GM12873 (cell line): ENCODE results near the gene EHD1.

Experiments used
- CTCF ChIP-seq: IDR thresholded peaks from 2 replicates; pipeline ENCODE4 v1.5.1; 2012; ENCODE audit warnings: low read depth, mild to moderate bottlenecking, moderate library complexity, low read length, control low read depth; ENCODE audit not compliant: insufficient read depth; ENCODE audit errors: missing control alignments

EHD1 gene

GRCh38 chr11:64845129-64845775, 33.2 kb downstream of the EHD1 start:
- no peak for TF ChIP-seq CTCF

GRCh38 chr11:64844330-64845128, 33.9 kb downstream of the EHD1 start, which contains the start of gene CDC42BPG:
Gene CDC42BPG, minus strand, starts transcription at chr11:64844653. Its CDS starts 84 bp downstream, at chr11:64844569.
- TF ChIP-seq CTCF = peak; percentile 64

GRCh38 chr11:64843686-64844329, 34.6 kb downstream of the EHD1 start:
- TF ChIP-seq CTCF = no peak

GRCh38 chr11:64842851-64843685, 35.4 kb downstream of the EHD1 start:
- no peak for TF ChIP-seq CTCF

- TF ChIP-seq CTCF = no peak
Measured at GRCh38 chr11:64842366-64842759, 36.1 kb downstream of the EHD1 start.

GRCh38 chr11:64841592-64842365, 36.6 kb downstream of the EHD1 start:
- no peak for TF ChIP-seq CTCF
